Ishikawa (cell line): ENCODE measurements around the gene KLK6.

ENCODE experiments used
- CEBPB ChIP-seq: IDR thresholded peaks from 2 replicates; pipeline ENCODE4 v1.6.1; 2012
- CREB1 ChIP-seq: IDR thresholded peaks from 2 replicates; pipeline ENCODE4 v1.6.1; 2012; ENCODE audit warnings: low read depth
- EGR1 ChIP-seq: IDR thresholded peaks from 2 replicates; pipeline ENCODE4 v1.6.1; 2012
- EP300 ChIP-seq: IDR thresholded peaks from 2 replicates; pipeline ENCODE4 v1.6.1; 2012; ENCODE audit warnings: borderline replicate concordance
- FOXM1 ChIP-seq: IDR thresholded peaks from 2 replicates; pipeline ENCODE4 v1.6.1; 2012; ENCODE audit warnings: low read depth, borderline replicate concordance
- NFIC ChIP-seq: IDR thresholded peaks from 2 replicates; pipeline ENCODE4 v1.6.1; 2012
- RAD21 ChIP-seq: IDR thresholded peaks from 2 replicates; pipeline ENCODE4 v1.6.1; 2012; ENCODE audit warnings: low read depth
- TAF1 ChIP-seq: IDR thresholded peaks from 2 replicates; pipeline ENCODE4 v1.6.1; 2012; ENCODE audit warnings: low read depth, mild to moderate bottlenecking
- TCF12 ChIP-seq: IDR thresholded peaks from 2 replicates; pipeline ENCODE4 v1.6.1; 2012; ENCODE audit warnings: low read depth
- TEAD4 ChIP-seq: IDR thresholded peaks from 2 replicates; pipeline ENCODE4 v1.6.1; 2012
- YY1 ChIP-seq: IDR thresholded peaks from 2 replicates; pipeline ENCODE4 v1.6.1; 2012; ENCODE audit warnings: low read depth
- ZBTB7A ChIP-seq: IDR thresholded peaks from 2 replicates; pipeline ENCODE4 v1.6.1; 2012; ENCODE audit warnings: low read depth
- TF ChIP-seq, protein P1 (sequence below): IDR thresholded peaks from 2 replicates; pipeline ENCODE4 v1.6.1; 2012
- TF ChIP-seq, protein P2 (sequence below): IDR thresholded peaks from 2 replicates; pipeline ENCODE4 v1.6.1; 2012; ENCODE audit warnings: low read depth, mild to moderate bottlenecking
- TF ChIP-seq, protein P3 (sequence below): IDR thresholded peaks from 2 replicates; pipeline ENCODE4 v1.6.1; 2012

KLK6 gene

DNA sequence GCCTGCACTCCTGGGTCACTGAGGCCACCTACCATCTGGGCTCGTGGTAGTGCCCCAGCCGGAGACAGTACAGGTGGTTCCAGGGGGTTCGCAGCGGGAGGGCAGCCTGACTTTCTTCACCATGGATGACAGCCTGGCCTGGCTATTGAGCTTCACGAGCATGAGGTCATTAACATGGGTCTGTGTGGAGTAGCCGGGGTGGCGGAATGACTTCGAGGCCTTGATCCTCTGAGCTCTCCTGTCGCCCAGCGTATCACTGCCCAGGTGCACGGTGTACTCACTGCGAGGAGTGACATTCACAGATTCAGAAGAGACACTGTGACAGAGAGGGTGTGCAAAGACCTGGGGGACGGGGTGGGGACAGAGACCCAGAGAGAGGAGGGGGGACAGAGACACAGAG lies 10.8 kb upstream of the KLK6 start:
- TF ChIP-seq TCF12 (no peak), RAD21 (no peak), ZBTB7A (no peak), TEAD4 (no peak), NFIC (no peak), EP300 (no peak), CEBPB (no peak), TAF1 (no peak), FOXM1 (no peak), YY1 (no peak), EGR1 (no peak)
- TF ChIP-seq, protein P1, sequence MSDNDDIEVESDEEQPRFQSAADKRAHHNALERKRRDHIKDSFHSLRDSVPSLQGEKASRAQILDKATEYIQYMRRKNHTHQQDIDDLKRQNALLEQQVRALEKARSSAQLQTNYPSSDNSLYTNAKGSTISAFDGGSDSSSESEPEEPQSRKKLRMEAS, result no peak
- TF ChIP-seq, protein P2, sequence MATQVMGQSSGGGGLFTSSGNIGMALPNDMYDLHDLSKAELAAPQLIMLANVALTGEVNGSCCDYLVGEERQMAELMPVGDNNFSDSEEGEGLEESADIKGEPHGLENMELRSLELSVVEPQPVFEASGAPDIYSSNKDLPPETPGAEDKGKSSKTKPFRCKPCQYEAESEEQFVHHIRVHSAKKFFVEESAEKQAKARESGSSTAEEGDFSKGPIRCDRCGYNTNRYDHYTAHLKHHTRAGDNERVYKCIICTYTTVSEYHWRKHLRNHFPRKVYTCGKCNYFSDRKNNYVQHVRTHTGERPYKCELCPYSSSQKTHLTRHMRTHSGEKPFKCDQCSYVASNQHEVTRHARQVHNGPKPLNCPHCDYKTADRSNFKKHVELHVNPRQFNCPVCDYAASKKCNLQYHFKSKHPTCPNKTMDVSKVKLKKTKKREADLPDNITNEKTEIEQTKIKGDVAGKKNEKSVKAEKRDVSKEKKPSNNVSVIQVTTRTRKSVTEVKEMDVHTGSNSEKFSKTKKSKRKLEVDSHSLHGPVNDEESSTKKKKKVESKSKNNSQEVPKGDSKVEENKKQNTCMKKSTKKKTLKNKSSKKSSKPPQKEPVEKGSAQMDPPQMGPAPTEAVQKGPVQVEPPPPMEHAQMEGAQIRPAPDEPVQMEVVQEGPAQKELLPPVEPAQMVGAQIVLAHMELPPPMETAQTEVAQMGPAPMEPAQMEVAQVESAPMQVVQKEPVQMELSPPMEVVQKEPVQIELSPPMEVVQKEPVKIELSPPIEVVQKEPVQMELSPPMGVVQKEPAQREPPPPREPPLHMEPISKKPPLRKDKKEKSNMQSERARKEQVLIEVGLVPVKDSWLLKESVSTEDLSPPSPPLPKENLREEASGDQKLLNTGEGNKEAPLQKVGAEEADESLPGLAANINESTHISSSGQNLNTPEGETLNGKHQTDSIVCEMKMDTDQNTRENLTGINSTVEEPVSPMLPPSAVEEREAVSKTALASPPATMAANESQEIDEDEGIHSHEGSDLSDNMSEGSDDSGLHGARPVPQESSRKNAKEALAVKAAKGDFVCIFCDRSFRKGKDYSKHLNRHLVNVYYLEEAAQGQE, result no peak
- TF ChIP-seq, protein P3, sequence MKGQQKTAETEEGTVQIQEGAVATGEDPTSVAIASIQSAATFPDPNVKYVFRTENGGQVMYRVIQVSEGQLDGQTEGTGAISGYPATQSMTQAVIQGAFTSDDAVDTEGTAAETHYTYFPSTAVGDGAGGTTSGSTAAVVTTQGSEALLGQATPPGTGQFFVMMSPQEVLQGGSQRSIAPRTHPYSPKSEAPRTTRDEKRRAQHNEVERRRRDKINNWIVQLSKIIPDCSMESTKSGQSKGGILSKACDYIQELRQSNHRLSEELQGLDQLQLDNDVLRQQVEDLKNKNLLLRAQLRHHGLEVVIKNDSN, result no peak

DNA sequence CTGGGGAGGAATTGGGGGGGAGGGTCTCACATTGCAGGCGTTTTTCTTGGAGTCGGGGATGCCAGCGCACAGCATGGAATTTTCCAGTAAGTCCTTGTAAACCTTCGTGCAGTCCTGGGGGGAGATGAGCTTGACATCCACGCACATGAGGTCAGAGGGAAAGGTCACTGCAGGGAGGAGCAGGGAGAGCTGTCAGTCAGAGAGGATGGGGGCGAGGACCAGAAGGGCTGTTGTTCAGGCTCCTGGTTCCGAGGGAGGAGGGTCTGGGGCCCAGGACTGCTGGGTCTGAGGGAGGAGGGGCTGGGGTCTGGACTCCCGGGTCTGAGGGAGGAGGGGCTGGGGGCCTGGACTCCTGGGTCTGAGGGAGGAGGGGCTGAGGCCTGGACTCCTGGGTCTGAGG lies 10.4 kb upstream of the KLK6 start:
- TF ChIP-seq EGR1 (no peak), NFIC (no peak), RAD21 (no peak), CEBPB (no peak), EP300 (no peak), TEAD4 (no peak), TCF12 (no peak), ZBTB7A (no peak), TAF1 (no peak), FOXM1 (no peak), YY1 (no peak), CREB1 (no peak)
- TF ChIP-seq, protein P2, result no peak
- TF ChIP-seq, protein P3, result no peak
- TF ChIP-seq, protein P1, result no peak

DNA sequence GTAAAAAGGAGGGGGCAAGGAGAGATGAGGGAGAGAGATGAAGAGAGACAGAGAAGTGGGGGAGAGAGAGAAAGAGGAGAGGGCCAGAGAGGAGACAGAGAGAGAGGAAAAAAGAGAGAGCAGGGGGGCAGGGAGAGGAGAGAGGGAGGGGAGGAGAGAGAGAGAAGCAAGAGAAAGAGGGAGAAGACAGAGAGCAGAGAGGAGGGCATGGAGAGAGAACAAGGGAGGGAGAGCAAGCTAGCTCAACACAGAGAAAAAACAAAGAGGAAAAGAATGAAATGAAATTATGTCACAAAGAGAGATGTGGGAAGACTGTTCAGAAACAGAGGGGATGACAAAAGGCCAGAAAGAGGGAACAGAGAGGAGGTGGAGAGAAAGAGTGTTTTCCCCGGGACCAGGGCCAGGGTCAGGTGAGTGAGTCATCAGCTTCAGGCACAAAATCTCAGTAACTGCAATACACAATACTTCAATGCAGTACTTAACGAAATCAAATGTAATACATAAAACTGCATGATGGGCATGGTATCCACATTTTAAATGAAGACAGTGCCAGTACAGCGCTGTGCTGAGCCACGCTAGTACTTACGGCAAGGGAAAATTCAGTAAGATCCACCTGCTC lies 9.5 kb upstream of the KLK6 start:
- no peak for TF ChIP-seq TAF1
- TF ChIP-seq, protein P2, result no peak
- TF ChIP-seq, protein P3, result no peak
- no peak for TF ChIP-seq TEAD4
- no peak for TF ChIP-seq EGR1
- TF ChIP-seq YY1, result no peak

DNA sequence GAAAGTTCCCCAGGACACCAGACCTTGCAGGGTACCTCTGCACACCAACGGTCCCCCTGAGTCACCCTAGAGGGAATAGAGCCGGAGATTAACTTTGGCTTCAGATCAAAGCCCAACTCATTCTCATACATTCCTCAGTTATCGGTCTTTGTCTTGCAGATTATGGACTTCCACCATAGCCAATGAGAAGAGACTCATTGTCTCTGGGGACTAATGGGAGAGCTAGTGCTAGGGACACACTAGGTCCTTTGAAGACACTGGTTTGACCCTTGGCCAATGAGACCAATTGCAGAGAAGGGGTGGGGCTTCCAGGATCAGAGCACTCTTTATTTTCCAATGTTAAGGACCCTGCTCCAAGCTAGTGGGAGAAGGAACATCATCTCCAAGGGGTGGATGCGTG lies 8.2 kb upstream of the KLK6 start:
- TF ChIP-seq RAD21 (no peak), ZBTB7A (no peak), EGR1 (no peak), NFIC (no peak), TCF12 (no peak), TAF1 (no peak), YY1 (no peak), EP300 (no peak), CEBPB (no peak), CREB1 (no peak), FOXM1 (no peak), TEAD4 (no peak)
- TF ChIP-seq, protein P2, result no peak
- TF ChIP-seq, protein P3, result no peak
- TF ChIP-seq, protein P1, result no peak
